Tibial nerve (tissue), 3 donors: ENCODE measurements around the gene CXorf65.

Source experiments
- CTCF ChIP-seq, 5 experiments: fragments of 200-600 bp in 3 of 5; fragments of 450-650 bp in 2 of 5; sonication (generic) in 3 of 5; IDR thresholded peaks; one replicate each; pipeline ENCODE4 v1.5.1; 2016 to 2019; ENCODE audit warnings: antibody characterized with exemption in 5 of 5, mild to moderate bottlenecking in 3 of 5, moderate library complexity in 2 of 5
- POLR2A ChIP-seq, 2 donors: fragments of 450-650 bp; IDR thresholded peaks; one replicate each; pipeline ENCODE4 v1.6.1; 2017; ENCODE audit warnings: antibody characterized with exemption in 2 of 2, mild to moderate bottlenecking in 2 of 2, moderate library complexity in 2 of 2

- TF ChIP-seq CTCF (IDR thresholded peaks at IDR 0.05) = no peak
- no peak for TF ChIP-seq POLR2A (IDR thresholded peaks at IDR 0.05)
Observed at GRCh38 chrX:71117358-71117757, 10.8 kb upstream of the CXorf65 start.
